ENCODE measurements around the gene MCM3AP. TPM values are rescaled to one million over a fixed set of nuclear protein-coding genes. Genes with fewer than 3 reads are reported as not detected.

Gene MCM3AP
- total and polyA plus RNA-seq, 9 of the 15 experiments (the other 6 are each of a cell fraction or from before 2014, with no cell fraction given), result 6.5 to 179 (median 69.6) TPM

GRCh38 chr21:46323227-46323709 is 37.9 kb upstream of the MCM3AP start (continued):
- TF ChIP-seq MLX (CRISPR knock-in tag; conservative IDR thresholded peaks at IDR 0.05) (peak in 1 of 2 experiments; percentile 64; a peak in 1 of 4 replicates), NFE2L1 (tag; IDR thresholded peaks at IDR 0.05; ENCODE audit: borderline replicate concordance, low read depth) (no peak), POLR2G (IDR thresholded peaks at IDR 0.05; ENCODE audit: low read depth, low read length) (no peak), ZNF75A (CRISPR knock-in tag; IDR thresholded peaks at IDR 0.05) (no peak), TAF9B (IDR thresholded peaks at IDR 0.05; ENCODE audit: partially characterized antibody) (no peak), NELFE (IDR thresholded peaks at IDR 0.05; ENCODE audit: insufficient read depth, insufficient read length) (no peak), KAT7 (CRISPR knock-in tag; IDR thresholded peaks at IDR 0.05; ENCODE audit: borderline replicate concordance) (peak; percentile 46; the same call in 1 of the 2 replicates), TCFL5 (CRISPR knock-in tag; conservative IDR thresholded peaks at IDR 0.05) (no peak), CREB3L1 (IDR thresholded peaks at IDR 0.05; ENCODE audit: borderline replicate concordance, low read depth) (no peak), PHF8 (IDR thresholded peaks at IDR 0.05; ENCODE audit: borderline replicate concordance, low read length) (no peak; the same call in 1 of the 2 replicates), ZKSCAN8 (CRISPR knock-in tag; IDR thresholded peaks at IDR 0.05) (no peak), RBM14 (IDR thresholded peaks at IDR 0.05; ENCODE audit: borderline replicate concordance, insufficient read depth, low read depth, low read length) (0 out of 2 replicates have a peak, but pooled peaks have one; percentile 35), NFIC (IDR thresholded peaks at IDR 0.05) (0 out of 2 replicates have a peak, but pooled peaks have one; percentile 22), UBTF (IDR thresholded peaks at IDR 0.05; ENCODE audit: borderline replicate concordance in 1 of 2, low read depth in 2 of 2, low read length in 2 of 2) (no peak; a peak in 1 of 4 replicates), KLF13 (tag; IDR thresholded peaks at IDR 0.05; ENCODE audit: borderline replicate concordance, low read depth) (no peak), PATZ1 (CRISPR knock-in tag; IDR thresholded peaks at IDR 0.05; ENCODE audit: borderline replicate concordance) (no peak), ERF (CRISPR knock-in tag; IDR thresholded peaks at IDR 0.05) (0 out of 2 replicates have a peak, but pooled peaks have one; percentile 41), PYGO2 (tag; IDR thresholded peaks at IDR 0.05) (no peak)

Data from K562 (cell line).